HS-5 (cell line): ENCODE results near the gene KLRF1.

Source experiments
- DNase-seq: peaks from one replicate; pipeline ENCODE4 v3.0.0-alpha.2; 2012; ENCODE audit warnings: low read depth

The KLRF1 gene, protein sequence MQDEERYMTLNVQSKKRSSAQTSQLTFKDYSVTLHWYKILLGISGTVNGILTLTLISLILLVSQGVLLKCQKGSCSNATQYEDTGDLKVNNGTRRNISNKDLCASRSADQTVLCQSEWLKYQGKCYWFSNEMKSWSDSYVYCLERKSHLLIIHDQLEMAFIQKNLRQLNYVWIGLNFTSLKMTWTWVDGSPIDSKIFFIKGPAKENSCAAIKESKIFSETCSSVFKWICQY

DNA sequence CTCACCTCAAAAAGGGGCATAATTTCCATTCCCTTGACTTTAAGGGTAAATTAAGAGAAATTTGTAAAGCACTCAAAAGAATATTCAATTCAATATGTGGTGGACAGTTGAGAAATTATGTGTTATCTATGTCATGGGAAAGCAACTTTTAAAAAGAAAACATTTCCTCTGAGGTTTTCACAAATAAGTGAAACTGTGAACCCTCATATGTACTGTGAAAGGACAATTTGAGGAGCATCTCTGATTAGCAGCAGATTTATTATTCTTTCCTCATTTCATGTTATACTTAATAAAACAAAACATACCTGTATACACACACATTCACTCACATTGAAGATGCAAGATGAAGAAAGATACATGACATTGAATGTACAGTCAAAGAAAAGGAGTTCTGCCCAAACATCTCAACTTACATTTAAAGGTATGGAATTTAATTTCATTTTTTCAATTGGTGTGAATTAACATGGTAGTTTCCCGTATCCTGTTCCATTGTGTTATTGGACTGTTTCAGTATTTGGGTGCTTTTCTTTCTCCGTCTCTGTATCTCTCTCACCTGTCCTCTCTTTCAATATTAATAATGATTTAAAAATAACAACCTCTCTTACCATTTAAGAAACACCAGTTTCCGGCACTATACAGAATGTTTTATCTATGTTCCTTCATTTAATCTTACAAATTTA is at the start of gene KLRF1:
Gene KLRF1, plus strand, starts transcription at position 273 of the 680 bp plus-strand sequence. Its CDS starts 64 bp downstream, at position 337.
- no peak for DNase-seq

DNA sequence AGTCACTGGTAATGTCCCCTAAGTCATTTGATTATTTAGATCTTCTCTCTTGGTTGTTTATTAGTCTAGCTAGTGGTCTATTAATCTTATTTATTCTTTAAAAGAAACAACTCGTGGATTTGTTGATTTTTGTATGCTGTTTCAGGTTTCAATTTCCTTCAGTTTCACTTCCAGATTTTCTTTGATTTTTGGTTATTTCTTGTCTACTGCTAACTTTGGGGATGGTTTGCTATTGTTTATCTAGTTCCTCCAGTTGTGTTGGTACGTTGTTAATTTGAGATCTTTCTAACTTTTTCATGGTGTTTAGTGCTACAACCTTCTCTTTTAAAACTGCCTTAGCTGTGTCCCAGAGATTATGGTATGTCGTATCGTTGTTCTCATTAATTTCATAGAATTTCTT is 48.1 kb upstream of the KLRF1 start:
- no peak for DNase-seq

DNA sequence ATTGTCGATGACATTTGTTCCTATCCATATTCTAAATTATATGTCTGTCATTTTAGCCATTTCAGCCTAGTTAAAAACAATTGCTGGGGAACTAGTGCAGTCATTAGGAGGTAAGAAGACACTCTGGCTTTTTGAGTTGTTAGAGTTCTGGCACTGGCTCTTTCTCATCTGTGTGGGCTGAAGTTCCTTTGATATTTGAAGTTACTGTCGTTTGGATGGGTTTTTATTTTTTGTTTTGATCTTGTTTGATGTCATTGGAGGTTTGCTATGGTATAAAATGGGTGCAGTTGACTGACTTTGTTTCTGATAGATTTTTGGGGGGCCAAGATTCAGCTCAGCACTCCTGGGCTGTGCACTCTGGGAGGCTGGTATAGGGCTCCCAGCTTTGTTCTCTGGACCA is 45.9 kb upstream of the KLRF1 start:
- DNase-seq, result no peak

DNA sequence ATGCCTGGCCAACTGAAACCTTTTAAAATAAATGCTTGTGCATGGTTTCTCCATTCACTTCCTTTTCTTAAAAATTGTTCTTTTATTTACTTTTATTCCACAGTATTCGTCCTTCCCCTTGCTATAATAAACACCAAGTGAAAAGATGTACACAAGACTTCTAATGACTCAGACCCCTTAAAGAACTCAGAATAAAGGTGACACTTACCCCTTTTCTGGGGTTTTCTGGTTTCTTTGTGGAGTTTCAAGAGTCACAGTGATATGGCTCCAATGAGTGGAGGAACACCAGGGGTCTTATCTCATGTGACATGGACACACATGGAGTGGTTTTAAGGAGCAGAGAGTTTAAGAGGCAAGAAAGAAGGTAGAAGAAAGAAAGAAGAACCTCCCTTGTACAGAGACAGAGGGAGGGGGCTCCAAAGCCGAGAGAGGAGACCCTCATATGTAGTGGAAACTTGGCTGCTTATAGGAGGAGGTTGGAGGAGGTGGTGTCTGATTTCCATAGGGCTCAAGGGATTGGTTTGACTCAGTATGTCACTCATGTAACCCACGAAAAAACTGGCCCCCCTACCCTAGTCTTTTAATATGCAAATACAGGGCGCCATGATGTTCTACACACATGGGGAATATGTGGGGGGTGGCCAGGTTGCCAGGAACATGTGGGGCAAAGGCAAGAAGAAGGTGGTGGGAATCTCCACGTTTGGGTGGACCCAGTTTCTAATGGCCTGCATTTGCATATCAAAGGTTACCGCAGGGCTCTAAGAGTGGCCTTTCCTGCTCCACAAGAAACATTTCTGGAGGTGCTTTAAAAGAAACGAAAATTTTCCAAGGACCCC is 44.5 kb upstream of the KLRF1 start:
- DNase-seq, result no peak

DNA sequence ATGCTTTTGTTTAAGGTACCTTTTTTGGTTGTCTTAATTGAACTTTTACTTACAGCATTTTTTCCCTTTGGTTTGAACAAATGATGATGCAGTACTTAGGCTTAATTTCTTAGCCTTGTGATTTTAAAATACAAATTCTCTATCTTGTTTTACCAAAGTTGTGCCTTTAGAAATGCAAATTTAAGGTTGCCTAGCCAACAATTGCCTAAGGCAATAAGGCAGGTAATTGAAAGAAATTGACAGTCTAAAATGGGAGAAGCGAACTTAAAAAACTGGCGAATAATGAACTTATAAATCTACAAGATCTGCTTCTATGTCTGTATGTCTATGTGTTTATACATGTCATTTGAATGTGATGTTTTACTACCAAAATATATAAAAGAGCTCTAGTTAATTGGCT is 43.0 kb upstream of the KLRF1 start:
- no peak for DNase-seq

DNA sequence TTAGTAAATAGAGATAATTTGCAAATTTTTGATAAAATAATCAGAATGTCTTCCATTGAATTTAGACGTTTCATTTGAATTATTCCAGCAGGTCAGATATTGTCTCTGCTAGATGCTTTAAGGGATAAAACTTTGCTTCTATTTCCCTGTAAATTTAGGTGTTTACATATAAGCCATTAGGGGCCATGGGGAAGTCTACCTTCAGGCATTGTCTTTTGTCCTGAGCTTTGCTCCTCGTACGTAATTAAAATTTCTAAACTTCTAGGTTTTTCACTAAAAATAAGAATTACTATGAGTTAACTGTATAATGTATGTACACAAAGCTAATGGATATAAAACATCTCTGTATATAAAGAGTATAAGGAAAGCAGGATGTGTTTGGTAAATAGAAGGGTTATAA is 42.5 kb upstream of the KLRF1 start:
- no peak for DNase-seq

DNA sequence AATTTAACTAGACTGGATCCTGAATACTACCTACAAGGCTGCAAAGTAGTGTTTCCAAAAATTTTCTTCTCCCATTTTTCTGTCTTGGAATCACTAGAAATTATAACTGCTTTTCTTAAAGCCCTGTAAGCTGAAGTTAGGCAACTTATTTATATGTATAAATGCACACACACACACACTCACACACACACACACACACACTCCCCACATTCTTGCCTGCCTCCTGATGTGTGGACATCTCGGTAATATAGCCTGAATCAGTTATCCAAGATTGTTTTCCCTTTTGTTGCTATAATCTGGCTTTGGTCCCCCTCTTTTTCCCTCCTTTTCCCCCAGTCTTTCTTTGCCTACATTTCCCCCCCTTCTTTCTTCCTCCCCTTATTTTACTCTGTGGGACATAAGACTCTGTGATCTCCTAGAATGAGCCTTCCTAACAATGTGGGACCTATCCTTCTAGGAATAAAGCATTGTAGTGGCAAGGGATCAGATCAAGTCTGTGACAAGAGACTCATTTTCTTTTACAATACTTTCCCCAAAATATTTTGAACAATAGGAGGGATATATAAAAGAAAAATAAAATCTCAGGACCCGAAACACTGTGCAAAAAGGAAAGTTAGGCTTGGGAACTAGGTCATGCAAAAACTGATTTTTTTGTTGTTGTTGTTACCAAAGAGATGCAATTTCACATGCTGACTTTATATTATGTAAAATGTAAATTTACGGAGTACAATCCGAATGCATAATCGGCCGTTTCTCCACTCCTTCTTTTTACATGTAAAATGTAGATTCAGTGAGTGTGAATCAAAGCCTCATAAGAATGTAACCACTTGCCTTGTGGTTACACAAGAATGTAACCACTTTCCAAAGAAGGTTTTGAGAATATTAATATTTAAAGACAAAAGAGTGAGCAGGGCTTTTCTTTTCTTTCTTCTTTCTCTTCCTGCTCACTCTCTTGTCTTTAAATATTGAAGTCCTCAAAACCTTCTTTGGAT is 40.3 kb upstream of the KLRF1 start:
- no peak for DNase-seq

DNA sequence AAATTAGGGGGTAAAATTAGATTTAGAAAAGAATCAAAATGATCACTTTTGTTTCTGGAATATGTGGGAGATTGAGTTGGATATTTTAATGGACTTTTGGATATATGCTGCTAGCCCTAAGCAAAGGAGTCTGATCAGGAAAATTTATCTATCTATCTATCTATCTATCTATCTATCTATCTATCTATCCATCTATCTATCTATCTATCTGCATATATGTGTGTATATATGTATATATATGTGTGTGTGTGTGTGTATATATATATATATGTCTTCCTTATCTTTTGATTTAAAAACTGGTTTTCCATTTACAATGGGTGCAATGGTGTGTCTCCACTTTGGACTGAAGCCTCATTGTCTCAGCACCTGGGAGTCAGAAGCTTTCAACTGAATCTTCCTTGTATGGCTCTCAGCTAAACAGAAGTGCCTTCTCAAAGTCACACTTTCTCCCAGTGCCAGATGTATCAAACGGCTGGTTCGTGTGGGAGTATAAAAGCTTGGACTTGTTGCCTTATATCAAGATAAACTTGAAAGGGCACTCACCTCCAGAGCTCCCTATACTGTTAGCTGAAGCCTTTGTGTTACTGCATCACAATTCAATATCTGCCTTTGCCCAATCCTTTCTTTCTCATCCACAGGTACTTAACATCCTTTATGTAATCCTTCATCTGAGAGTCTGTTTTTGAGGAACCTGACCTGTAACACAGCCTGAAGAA is 34.9 kb upstream of the KLRF1 start:
- DNase-seq, result no peak

DNA sequence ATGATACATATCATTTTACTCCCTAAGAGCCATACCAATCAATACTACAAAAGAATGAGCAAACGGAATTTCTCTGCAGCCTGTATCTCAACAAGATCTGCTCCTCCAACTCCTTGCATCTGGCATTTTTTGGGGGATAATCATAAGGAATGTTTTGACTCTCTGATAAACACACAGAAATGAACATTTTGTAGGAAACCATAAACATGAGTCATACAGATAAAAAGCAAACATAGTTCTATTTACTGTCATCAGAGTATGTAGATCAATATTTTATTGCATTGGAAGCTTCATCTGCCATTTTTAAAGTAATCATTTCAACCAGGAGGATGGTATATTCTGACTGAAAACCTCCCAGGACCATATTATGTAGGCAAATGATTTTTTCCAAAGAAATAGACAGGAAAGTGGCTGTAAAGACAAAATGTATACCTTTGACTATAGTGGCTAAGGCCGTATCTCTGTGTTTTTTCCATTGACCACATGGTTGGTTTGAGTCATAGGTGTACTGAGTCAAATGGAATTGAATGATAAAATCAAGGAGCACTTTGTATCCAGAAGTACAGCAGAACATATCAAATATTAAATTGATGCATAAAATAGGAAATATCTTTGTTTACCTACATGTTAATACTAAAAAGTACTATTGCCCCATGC is 34.2 kb upstream of the KLRF1 start:
- peak; percentile 85 for DNase-seq

DNA sequence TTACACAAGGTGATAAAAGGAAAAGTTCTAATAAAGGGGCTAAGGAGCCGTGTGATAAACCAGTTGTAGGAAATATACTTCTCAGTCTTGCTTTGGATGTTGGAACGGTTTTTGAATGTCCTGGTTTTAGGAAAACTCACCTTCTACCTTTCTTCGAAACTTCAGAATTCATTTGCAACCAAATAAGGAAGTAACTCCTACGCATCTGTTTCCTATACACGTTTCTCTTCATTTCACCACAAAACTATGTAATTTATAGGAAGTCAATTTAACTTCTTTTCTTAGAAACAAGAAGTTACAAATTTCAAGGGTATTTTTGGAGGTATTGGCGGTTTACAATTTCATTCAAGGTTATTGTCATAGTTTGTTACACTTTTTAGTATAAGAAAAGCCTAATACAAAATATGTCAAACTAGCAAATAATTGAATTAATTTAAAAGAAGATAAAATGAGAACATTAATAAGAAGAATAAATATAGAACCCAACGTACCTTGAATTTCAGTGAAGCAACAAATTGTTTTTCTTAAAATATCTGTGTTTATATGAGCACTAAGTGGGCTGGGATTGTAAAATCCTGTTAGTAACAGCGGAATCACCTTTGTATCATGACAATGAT is 33.4 kb upstream of the KLRF1 start:
- DNase-seq, result no peak

DNA sequence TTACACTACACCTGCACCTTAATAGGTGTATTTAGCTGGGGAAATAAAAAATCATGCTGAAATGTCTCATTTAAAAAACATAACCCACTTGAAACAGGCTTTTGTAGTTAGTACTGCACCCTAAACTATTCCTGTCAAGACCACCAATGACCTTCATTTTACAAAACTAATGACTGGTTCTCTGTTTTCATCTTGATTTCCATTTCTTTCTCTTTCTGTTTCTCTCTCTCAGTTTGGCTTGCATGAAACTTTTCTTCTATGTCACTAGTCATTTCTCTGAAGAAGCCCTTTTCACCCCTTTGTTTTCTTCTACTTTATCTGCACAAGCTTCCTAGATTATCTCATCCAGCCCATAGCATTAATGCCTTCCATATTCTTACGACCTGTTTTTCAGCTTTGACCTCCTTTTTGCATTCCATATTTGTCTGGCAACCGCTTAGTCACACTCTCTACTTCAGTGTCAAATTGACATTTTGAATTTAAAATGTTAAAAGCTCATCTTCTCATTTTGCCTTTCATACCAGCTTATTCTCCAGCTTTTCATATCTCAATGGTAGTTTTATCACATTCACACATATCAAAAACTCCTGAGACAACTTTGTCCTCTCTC is 32.7 kb upstream of the KLRF1 start:
- DNase-seq, result no peak

DNA sequence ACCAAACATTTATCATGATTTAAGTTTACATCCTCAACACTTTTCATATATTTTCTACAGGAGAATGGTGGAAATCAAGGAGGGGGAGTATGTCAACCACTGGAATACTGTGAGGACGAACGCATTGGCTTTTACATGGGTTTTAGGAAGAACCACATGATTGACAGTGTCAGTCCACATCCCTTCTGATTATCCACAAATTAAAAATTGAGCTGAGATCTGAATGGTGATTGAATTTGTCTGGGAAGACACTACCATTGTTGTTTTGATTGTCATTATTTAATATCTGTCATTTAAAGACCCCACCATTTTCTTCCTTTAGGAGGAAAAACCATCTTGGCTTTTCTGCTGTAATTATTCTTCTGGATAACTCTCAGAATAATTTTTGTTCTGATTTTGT is 31.3 kb upstream of the KLRF1 start:
- DNase-seq, result no peak

DNA sequence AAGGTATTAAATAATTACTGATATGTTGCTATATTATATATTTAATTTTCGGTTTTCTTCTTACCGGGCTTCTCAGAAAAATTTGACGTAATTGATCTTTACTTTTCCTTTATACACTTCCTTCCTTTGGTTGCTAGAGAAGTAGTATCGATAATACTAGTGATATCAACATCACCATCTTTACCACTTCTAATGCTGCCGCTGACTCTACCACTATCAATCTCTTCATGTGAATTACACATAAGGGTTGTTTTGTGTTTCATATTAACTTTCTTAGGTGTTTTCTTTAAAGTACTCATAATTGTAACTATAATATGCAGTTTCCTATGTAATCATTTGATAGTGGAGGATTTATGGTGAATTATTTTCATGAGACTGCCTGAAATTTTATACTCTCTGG is 30.9 kb upstream of the KLRF1 start:
- no peak for DNase-seq

DNA sequence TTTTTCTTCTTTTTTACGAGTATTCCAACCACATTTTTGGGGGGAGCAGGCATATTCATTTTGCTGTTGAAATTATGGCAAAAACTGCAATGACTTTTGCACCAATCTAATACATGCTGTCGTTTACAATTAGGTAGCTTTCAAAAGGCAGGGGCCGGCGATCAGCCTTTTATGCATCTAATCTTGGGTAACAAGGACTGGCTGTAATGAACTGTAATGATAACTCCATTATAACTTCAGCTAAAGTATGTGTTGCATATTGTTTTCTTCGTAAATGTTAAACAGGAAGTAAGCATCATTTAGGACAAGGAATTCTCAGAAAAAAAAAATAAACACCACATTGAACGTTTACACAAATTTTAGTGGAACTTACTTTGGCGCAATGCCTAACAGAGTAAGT is 30.3 kb upstream of the KLRF1 start:
- DNase-seq, result no peak

DNA sequence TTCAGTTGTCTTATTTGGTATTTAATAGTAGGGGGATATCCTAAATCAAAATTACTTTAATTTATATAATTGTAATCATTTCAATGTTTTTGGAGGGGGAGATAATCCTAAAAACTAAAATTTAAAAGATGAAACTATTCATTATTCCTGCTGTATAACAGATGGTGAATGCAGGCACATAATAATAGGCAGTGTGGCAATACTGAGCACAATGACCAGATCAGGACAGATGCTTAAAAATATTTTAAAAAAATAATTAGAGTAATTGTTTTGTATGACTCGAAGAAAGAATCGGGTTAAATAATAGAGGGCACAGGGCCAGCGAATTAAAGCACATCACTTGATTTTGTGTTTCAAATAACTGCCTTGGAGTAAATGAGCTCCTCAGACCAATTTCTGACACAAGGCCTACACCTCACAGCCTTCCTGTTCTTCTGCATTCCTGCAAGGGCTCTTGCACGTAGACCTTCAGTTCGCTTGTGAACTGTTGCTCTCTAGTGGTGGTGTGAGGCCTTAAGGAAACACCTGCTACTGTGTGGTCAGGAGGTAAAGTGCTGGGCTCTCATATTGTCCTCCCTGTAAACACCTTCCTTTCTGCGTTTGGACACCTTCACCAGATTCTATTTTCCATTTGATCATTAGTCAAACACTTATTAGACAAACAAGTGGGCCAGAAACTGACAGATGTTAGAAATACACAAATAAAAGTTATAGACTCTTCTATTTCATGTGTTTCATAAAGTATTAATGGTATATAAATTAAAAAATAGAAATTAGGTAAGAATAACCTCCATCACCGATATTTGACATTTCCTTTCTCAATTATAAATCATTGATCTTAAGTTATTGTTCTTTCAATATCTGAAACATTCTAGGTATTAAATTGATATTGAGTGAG is 29.3 kb upstream of the KLRF1 start:
- DNase-seq, result no peak

DNA sequence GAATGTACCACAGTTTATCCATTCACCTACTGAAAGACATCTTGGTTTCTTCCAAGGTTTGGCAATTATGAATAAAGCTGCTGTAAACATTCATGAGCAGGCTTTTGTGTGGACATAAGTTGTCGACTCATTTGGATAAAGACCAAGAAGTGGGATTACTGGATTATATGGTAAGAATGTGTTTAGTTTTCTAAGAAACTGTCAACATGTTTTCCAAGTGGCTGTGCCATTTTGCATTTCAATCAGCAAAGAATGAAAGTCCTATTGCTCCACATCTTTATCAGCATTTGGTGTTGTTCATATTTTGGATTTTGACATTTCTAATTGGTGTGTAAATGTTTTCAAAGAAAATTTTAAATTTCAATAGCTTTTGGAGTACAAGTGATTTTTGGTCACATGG is 27.3 kb upstream of the KLRF1 start:
- DNase-seq, result no peak

DNA sequence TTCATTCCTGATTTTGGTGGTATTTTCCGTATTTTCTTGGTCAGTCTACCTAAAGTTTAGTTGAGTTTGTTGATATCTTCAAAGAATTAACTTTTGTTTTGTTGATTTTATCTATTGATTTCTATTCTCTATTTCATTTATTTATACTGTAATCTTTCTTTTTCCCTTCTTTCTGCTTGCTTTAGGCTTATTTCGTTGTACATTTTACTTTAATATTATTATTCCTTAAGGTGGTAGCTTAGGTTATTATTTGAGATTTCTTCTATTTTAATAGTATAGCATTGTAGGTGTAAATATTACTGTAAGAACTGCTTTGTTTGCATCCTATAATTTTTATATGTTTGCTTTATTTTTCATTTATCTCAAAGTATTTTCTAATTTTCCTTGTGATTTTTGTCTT is 21.4 kb upstream of the KLRF1 start:
- DNase-seq, result no peak

DNA sequence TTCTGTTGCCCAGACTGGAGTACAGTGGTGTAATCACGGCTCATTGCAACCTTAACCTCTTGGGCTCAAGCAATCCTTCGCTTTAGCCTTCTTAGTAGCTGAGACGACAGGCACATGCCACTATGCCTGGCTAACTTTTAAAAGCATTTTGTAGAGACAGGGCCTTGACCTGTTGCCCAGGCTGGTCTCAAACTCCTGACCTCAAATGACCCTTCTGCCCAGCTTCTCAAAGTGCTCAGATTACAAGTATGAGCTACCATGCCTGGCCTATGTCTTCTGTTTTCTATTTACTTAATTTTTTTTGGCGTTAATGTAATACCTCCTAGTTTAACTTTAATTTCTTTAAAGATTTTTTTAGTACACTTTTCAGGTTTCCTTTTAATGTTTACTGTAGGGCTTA is 20.6 kb upstream of the KLRF1 start:
- DNase-seq, result no peak

DNA sequence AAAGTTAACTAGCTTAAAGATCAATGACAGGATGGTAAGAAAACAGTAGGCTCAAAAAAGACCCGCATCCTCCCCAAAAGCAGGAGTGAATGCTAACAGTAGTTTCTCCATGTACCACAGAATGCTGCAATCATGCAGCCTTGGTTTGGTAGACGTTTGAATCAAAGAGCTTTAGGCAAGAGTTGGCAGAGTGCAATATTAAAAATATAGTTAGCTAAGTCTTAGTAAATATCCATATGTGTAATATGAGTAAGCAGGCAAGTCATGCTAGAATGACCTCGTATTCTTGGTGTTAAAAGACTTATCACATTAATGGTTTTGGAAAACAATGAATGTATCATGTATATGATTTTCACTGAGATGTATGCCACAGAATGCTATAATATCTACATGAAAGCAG is 18.8 kb upstream of the KLRF1 start:
- DNase-seq, result no peak
